GM12891 (cell line): Measurements from ENCODE around the gene EHMT1.

Experiments used
- PAX5 ChIP-seq: IDR thresholded peaks from 2 replicates; pipeline ENCODE4 v1.6.1; 2011; ENCODE audit warnings: low read length, moderate library complexity, mild to moderate bottlenecking; ENCODE audit not compliant: insufficient read depth, severe bottlenecking
- POLR2A ChIP-seq: IDR thresholded peaks from 2 replicates; pipeline ENCODE4 v1.6.1; 2011; ENCODE audit warnings: low read depth, low read length, control low read depth
- POLR2AphosphoS5 ChIP-seq: IDR thresholded peaks from 2 replicates; pipeline ENCODE4 v1.6.1; 2011; ENCODE audit warnings: low read depth, low read length, control low read depth
- POU2F2 ChIP-seq: IDR thresholded peaks from 2 replicates; pipeline ENCODE4 v1.6.1; 2011; ENCODE audit warnings: low read depth, mild to moderate bottlenecking, control low read depth, low read length, moderate library complexity
- SPI1 ChIP-seq: IDR thresholded peaks from 2 replicates; pipeline ENCODE4 v1.6.1; 2011; ENCODE audit warnings: low read depth, low read length, control low read depth
- TAF1 ChIP-seq: IDR thresholded peaks from 2 replicates; pipeline ENCODE4 v1.6.1; 2011; ENCODE audit warnings: low read depth, low read length, control low read depth

DNA sequence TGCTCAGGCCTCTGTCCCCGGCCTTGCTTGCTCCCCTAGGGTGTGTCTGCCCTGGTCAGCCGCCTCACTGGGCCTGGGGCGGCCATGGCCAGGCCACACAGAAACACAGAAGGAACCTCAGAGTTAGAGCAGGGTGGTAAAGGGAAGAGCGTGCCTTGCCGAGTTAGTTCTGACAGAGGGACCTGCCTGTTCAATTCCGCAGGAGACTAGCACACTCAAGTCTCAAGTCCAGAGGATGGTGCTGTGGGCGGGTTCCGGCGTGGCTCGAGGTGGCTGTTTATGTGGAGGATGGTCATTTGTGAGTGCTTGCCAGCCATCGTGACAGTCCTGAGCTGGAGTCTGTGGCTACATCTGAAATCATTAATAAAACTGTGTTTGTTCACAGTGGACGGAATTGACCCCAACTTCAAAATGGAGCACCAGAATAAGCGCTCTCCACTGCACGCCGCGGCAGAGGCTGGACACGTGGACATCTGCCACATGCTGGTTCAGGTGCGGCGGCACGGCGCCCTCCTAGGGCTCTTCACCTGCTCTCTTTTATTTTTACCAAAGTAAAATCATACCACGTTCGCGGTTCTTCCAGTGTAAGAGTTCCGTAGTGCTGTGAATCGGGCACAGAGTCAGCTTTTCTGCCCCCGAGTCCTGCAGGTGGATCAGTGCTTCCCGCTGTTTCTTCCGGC is 163.2 kb downstream of the EHMT1 start:
- TF ChIP-seq POLR2AphosphoS5 = no peak
- TF ChIP-seq POLR2A = no peak
- TF ChIP-seq TAF1 = no peak
- TF ChIP-seq POU2F2 = no peak
- TF ChIP-seq SPI1 = no peak
- TF ChIP-seq PAX5 = no peak
